Measurements from ENCODE around the gene PACSIN3.

DNA sequence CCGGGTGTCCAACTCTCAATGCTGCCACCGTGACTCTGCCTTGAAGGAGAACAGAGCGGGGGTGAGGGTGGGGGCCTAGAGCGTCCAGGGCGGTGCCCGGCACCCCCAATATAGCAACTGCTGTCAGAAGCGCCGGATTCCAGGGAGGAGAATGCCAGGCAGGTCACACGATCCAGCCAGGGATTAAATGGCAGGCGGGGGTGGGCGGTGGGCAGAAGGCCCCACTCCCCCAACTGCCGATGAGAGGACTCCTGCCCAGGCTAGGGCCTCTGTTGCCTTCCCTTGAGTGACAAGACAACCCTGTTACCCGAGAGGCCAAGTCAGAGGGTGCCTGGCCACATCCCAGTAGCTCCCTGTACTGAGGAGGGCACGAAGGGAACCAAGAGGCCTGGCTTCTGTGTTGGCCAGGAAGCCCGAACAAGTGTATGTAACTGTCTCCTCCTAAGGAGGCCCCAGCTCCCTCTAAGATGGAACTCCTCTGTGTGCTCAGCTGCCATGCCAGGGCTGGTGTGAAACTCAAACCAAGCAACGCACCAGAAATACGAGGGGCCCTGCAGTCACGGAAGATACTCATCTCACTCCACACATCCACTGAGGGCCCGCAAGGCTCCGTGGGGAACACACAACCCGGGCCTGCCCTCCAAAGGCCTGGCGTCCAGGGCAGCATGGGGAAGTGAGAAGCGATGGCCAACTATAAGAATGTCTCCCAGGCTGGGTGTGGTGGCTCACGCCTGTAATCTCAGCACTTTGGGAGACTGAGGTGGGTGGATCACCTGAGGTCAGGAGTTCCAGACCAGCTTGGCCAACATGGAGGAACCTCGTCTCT is 3.0 kb downstream of the PACSIN3 start:
- TF ChIP-seq, protein P1, sequence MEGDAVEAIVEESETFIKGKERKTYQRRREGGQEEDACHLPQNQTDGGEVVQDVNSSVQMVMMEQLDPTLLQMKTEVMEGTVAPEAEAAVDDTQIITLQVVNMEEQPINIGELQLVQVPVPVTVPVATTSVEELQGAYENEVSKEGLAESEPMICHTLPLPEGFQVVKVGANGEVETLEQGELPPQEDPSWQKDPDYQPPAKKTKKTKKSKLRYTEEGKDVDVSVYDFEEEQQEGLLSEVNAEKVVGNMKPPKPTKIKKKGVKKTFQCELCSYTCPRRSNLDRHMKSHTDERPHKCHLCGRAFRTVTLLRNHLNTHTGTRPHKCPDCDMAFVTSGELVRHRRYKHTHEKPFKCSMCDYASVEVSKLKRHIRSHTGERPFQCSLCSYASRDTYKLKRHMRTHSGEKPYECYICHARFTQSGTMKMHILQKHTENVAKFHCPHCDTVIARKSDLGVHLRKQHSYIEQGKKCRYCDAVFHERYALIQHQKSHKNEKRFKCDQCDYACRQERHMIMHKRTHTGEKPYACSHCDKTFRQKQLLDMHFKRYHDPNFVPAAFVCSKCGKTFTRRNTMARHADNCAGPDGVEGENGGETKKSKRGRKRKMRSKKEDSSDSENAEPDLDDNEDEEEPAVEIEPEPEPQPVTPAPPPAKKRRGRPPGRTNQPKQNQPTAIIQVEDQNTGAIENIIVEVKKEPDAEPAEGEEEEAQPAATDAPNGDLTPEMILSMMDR (IDR thresholded peaks at IDR 0.05; ENCODE audit: borderline replicate concordance, extremely low read depth, low read length, poor library complexity, severe bottlenecking), result no peak
- TF ChIP-seq EZH2 (IDR thresholded peaks at IDR 0.05; ENCODE audit: borderline replicate concordance, low read depth, low read length, severe bottlenecking), result no peak

All from DND-41 (cell line).